NT2/D1 (cell line): ENCODE data around the gene CEP72.
"Not testable (repeated sequence)": the region's sequence is repeated elsewhere in the genome, so short reads cannot be mapped to it uniquely, and the experiment has no call there.

ENCODE experiments used
- SUZ12 ChIP-seq: IDR thresholded peaks from 2 replicates; pipeline ENCODE4 v1.6.1; 2011; ENCODE audit not compliant: insufficient read length, insufficient read depth; ENCODE audit errors: extremely low read depth
- YY1 ChIP-seq: IDR thresholded peaks from 2 replicates; pipeline ENCODE4 v1.6.1; 2011; ENCODE audit not compliant: insufficient read length, insufficient read depth
- ZNF274 ChIP-seq: IDR thresholded peaks from 2 replicates; pipeline ENCODE4 v1.6.1; 2011; ENCODE audit warnings: mild to moderate bottlenecking, low read depth, low read length

DNA sequence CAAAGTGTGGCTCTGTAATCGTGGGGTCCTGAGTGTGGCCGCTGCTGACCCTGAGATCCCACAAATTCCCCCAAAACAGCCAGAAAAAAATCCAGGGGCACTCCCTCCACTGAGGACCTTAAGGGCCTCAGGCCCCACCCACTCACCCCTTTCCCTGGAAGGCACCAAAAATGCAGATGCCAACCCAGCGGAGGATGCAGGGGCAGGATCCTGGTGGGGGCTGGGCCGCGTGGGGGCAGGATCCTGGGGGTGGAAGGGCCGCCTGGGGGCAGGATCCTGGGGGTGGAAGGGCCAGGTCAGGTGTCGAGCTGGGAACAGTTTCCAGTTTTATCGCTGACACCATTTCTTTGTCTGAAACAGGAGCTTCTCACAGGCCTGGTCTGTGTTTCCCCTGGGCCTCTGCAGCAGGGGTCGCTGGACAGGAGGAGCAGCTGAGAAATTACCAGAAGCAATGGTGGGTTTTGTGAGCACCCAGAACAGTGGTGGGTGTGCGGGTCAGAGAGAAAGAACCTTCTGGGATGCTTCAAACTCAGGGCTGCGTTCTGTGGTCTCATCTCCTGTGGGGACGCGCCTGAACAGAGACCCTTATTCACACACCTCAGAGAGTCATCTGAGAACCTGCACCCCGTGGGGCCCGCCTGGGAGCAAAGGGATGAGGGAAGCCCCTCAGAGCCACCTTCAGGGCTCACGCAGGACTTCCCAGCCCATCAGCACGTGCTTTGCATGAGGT lies 67.2 kb downstream of the CEP72 start:
- not testable (repeated sequence) for TF ChIP-seq SUZ12, ZNF274, YY1
